SK-N-SH (cell line): Measurements from ENCODE around the gene USP36. TPM values are rescaled to one million over a fixed set of nuclear protein-coding genes. Genes with fewer than 3 reads are reported as not detected.
A peak's percentile ranks its signal among the peaks of the same experiment; 100 is the strongest.

ENCODE experiments used
- CTCF ChIA-PET: fragments of 300-600, 350-600 bp; formaldehyde crosslinking; extraction: SDS; loops from one replicate; lab custom pipeline; 2021; lab: Yijun Ruan, JAX
- POLR2A ChIA-PET: fragments of 350-600 bp; sonication (Branson Sonifier 250); formaldehyde crosslinking; extraction: SDS; loops from one replicate; lab custom pipeline; 2020; ENCODE audit warnings: antibody characterized with exemption, inconsistent platforms; lab: Yijun Ruan, JAX
- DNase-seq: peaks from one replicate; pipeline ENCODE4 v3.0.0; 2012
- H2AFZ ChIP-seq: fragments of 200-600 bp; sonication (generic); 2 replicates; pipeline ENCODE4 v1.8.1; 2016; ENCODE audit warnings: antibody characterized with exemption, mild to moderate bottlenecking, low read depth
- H3F3A ChIP-seq: fragments of 200-600 bp; sonication (generic); replicated peaks from 2 replicates; pipeline ENCODE3; 2016; ENCODE audit warnings: antibody characterized with exemption, mild to moderate bottlenecking; ENCODE audit not compliant: insufficient read depth
- H3K27ac ChIP-seq, 2 experiments: fragments of 200-500 bp in 1 of 2; fragments of 200-600 bp in 1 of 2; sonication (Bioruptor generic) in 1 of 2; sonication (generic), shearing (Covaris generic) in 1 of 2; 2 replicates each; pipeline versions ENCODE4 v1.5.1 to v1.6.1; 2014 to 2016; ENCODE audit warnings: low read depth in 2 of 2, inconsistent platforms in 1 of 2, low read length in 1 of 2, mild to moderate bottlenecking in 1 of 2, mixed read lengths in 1 of 2
- H3K27me3 ChIP-seq: fragments of 200-600 bp; sonication (generic), shearing (Covaris generic); 2 replicates; pipeline ENCODE4 v1.6.1; 2016; ENCODE audit warnings: mixed run types; ENCODE audit not compliant: insufficient read depth
- H3K36me3 ChIP-seq, 2 experiments: fragments of 200-500 bp in 1 of 2; fragments of 200-600 bp in 1 of 2; sonication (Bioruptor generic) in 1 of 2; sonication (generic) in 1 of 2; replicated peaks in 1 of 2; 2 replicates each; pipeline versions ENCODE3 to v1.5.1; 2014 to 2016; ENCODE audit warnings: low read length in 1 of 2, mild to moderate bottlenecking in 1 of 2; ENCODE audit not compliant: insufficient read depth in 2 of 2, control insufficient read depth in 1 of 2
- H3K4me1 ChIP-seq, 2 experiments: fragments of 200-500 bp in 1 of 2; fragments of 200-600 bp in 1 of 2; sonication (Bioruptor generic) in 1 of 2; sonication (generic), shearing (Covaris generic) in 1 of 2; 2 replicates each; pipeline versions ENCODE4 v1.5.1 to v1.6.1; 2014 to 2016; ENCODE audit warnings: low read depth in 1 of 2, low read length in 1 of 2, mixed run types in 1 of 2; ENCODE audit not compliant: insufficient read depth in 2 of 2, control insufficient read depth in 1 of 2
- H3K4me2 ChIP-seq: fragments of 200-600 bp; sonication (generic), shearing (Covaris generic); 2 replicates; pipeline ENCODE4 v1.6.1; 2017; ENCODE audit warnings: mixed run types
- H3K4me3 ChIP-seq, 2 experiments: fragments of 200-500 bp in 1 of 2; fragments of 200-600 bp in 1 of 2; sonication (Bioruptor generic) in 1 of 2; sonication (generic), shearing (Covaris generic) in 1 of 2; 2 replicates each; pipeline versions ENCODE4 v1.5.1 to v1.8.1; 2014 to 2016; ENCODE audit warnings: low read depth in 2 of 2, inconsistent platforms in 1 of 2, low read length in 1 of 2, mild to moderate bottlenecking in 1 of 2, mixed read lengths in 1 of 2, moderate library complexity in 1 of 2
- H3K79me2 ChIP-seq: fragments of 200-600 bp; sonication (generic); 2 replicates; pipeline ENCODE4 v1.8.1; 2017; ENCODE audit warnings: mild to moderate bottlenecking; ENCODE audit not compliant: insufficient read depth
- H3K9ac ChIP-seq: fragments of 200-600 bp; sonication (generic); 2 replicates; pipeline ENCODE4 v1.6.1; 2017; ENCODE audit warnings: mixed run types
- H3K9me2 ChIP-seq: fragments of 200-600 bp; sonication (generic); 2 replicates; pipeline ENCODE4 v1.6.1; 2017; ENCODE audit warnings: mixed run types
- H3K9me3 ChIP-seq: fragments of 200-600 bp; sonication (generic); 2 replicates; pipeline ENCODE4 v1.6.1; 2017; ENCODE audit warnings: mixed run types, mild to moderate bottlenecking, moderate library complexity
- H4K20me1 ChIP-seq: fragments of 200-600 bp; sonication (generic); 2 replicates; pipeline ENCODE4 v1.6.1; 2017; ENCODE audit warnings: mild to moderate bottlenecking, mixed run types; ENCODE audit not compliant: insufficient read depth
- CHD2 ChIP-seq: fragments of 150-350 bp; IDR thresholded peaks from 2 replicates; pipeline ENCODE4 v1.6.1; 2018; ENCODE audit warnings: low read length; ENCODE audit not compliant: partially characterized antibody
- FOSL2 ChIP-seq: IDR thresholded peaks from 2 replicates; pipeline ENCODE4 v1.4.0; 2012; ENCODE audit warnings: low read depth, mild to moderate bottlenecking, moderate library complexity, borderline replicate concordance
- FOXM1 ChIP-seq: IDR thresholded peaks from 2 replicates; pipeline ENCODE4 v1.4.0; 2012; ENCODE audit warnings: low read depth, mild to moderate bottlenecking
- JUND ChIP-seq: IDR thresholded peaks from 2 replicates; pipeline ENCODE4 v1.4.0; 2012
- MEF2A ChIP-seq: IDR thresholded peaks from 2 replicates; pipeline ENCODE4 v1.4.0; 2012; ENCODE audit warnings: low read depth, borderline replicate concordance
- MXI1 ChIP-seq: IDR thresholded peaks from 2 replicates; pipeline ENCODE4 v1.6.1; 2012; ENCODE audit warnings: mild to moderate bottlenecking, low read depth, low read length, improper control_type of control experiment
- NFIC ChIP-seq: IDR thresholded peaks from 2 replicates; pipeline ENCODE4 v1.4.0; 2012; ENCODE audit warnings: borderline replicate concordance
- NRF1 ChIP-seq: IDR thresholded peaks from 2 replicates; pipeline ENCODE4 v1.6.1; 2012; ENCODE audit warnings: low read depth, mild to moderate bottlenecking, low read length
- PBX3 ChIP-seq: IDR thresholded peaks from 2 replicates; pipeline ENCODE4; 2012
- POLR2AphosphoS5 ChIP-seq: IDR thresholded peaks from 2 replicates; pipeline ENCODE4 v1.6.1; 2012; ENCODE audit warnings: low read depth, low read length
- RFX5 ChIP-seq: IDR thresholded peaks from 2 replicates; pipeline ENCODE4 v1.6.1; 2012; ENCODE audit warnings: mild to moderate bottlenecking, improper control_type of control experiment, low read length
- RXRA ChIP-seq: IDR thresholded peaks from 2 replicates; pipeline ENCODE4 v1.4.0; 2012; ENCODE audit warnings: low read depth, mild to moderate bottlenecking, borderline replicate concordance
- SIN3A ChIP-seq: IDR thresholded peaks from 2 replicates; pipeline ENCODE4 v1.6.1; 2012; ENCODE audit warnings: low read depth, mild to moderate bottlenecking, low read length, moderate library complexity, borderline replicate concordance
- SMC3 ChIP-seq: IDR thresholded peaks from 2 replicates; pipeline ENCODE4 v1.6.1; 2012; ENCODE audit warnings: low read depth, low read length, improper control_type of control experiment
- TCF12 ChIP-seq: IDR thresholded peaks from 2 replicates; pipeline ENCODE4 v1.4.0; 2012
- TEAD4 ChIP-seq: IDR thresholded peaks from 2 replicates; pipeline ENCODE4 v1.4.0; 2012; ENCODE audit warnings: mild to moderate bottlenecking, borderline replicate concordance; ENCODE audit not compliant: insufficient read depth
- USF1 ChIP-seq: IDR thresholded peaks from 2 replicates; pipeline ENCODE4 v1.4.0; 2012; ENCODE audit warnings: low read depth, borderline replicate concordance
- YY1 ChIP-seq: IDR thresholded peaks from 2 replicates; pipeline ENCODE4 v1.4.0; 2012; ENCODE audit warnings: low read depth, mild to moderate bottlenecking
- WGBS: methylation state at CpG from one replicate; pipeline ENCODE4 v1.1.6; 2017; ENCODE audit warnings: low lambda C conversion rate; 5-methylcytosine and 5-hydroxymethylcytosine counted together
- polyA plus RNA-seq, 3 experiments: library from polyadenylated mRNA; depleted of rRNA; stranded (reverse); fragments of >200 nt; gene quantifications; 2 replicates each; pipeline ENCODE4 v1.2.3, GENCODE V29; 2012
- TF ChIP-seq, protein P1 (sequence below): fragments of 200-600 bp; sonication (generic); IDR thresholded peaks from 2 replicates; pipeline ENCODE4 v1.6.1; 2017; ENCODE audit warnings: antibody characterized with exemption, mild to moderate bottlenecking, moderate library complexity

The USP36 gene
- polyA plus RNA-seq, 1 of the 3 experiments (the other 2 are of a cell fraction): 34.6 TPM

GRCh38 chr17:78822552-78822951, 18.1 kb downstream of the USP36 start (continued):
- TF ChIP-seq POLR2AphosphoS5 (peak; percentile 79; the same call in 1 of the 2 replicates), CHD2 (peak; percentile 7)

DNA sequence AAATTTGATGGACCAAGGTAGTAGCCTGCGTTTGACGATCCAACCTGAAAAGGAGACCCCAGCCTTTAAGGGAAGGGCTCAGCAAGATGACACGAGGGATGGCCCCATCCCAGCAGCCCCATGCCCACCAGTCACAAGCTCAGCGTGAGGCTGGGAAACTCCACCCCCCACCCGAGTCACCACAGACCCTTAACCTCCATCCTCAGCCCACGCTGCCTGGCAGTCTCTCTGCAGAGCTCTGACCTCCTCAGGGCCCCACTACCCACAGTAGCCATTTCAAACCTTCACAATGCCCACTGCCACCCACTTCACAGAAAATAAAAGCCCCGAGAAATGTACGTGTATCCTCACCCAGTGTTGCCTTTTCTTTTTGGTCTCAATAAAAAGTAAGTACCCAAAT, 18.7 kb downstream of the USP36 start:
- H3F3A ChIP-seq: peaks cover 27% of the 10 kb centered on the region
- no peaks in the 10 kb centered on the region for H3K9me3 ChIP-seq
- H3K9me2 ChIP-seq: no peaks in the 10 kb centered on the region
- TF ChIP-seq, protein P1, sequence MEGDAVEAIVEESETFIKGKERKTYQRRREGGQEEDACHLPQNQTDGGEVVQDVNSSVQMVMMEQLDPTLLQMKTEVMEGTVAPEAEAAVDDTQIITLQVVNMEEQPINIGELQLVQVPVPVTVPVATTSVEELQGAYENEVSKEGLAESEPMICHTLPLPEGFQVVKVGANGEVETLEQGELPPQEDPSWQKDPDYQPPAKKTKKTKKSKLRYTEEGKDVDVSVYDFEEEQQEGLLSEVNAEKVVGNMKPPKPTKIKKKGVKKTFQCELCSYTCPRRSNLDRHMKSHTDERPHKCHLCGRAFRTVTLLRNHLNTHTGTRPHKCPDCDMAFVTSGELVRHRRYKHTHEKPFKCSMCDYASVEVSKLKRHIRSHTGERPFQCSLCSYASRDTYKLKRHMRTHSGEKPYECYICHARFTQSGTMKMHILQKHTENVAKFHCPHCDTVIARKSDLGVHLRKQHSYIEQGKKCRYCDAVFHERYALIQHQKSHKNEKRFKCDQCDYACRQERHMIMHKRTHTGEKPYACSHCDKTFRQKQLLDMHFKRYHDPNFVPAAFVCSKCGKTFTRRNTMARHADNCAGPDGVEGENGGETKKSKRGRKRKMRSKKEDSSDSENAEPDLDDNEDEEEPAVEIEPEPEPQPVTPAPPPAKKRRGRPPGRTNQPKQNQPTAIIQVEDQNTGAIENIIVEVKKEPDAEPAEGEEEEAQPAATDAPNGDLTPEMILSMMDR: no peak
- TF ChIP-seq TEAD4 (no peak), CHD2 (no peak), MEF2A (no peak), FOXM1 (no peak), SMC3 (no peak), YY1 (no peak), SIN3A (no peak), USF1 (no peak), TCF12 (no peak), FOSL2 (no peak)
- H3K4me2 ChIP-seq: peak overlapping the region; percentile 18; the same call in 1 of the 2 replicates
- no peaks in the 10 kb centered on the region for H3K27me3 ChIP-seq
- POLR2A ChIA-PET: no interaction called here
- DNase-seq: no peak
- H3K79me2 ChIP-seq: peaks cover 41% of the 10 kb centered on the region
- no peak overlapping the region for H3K9ac ChIP-seq
- no peak overlapping the region for H3K4me3 ChIP-seq
- peaks cover 12% of the 10 kb centered on the region; the same call in 1 of the 2 replicates for H4K20me1 ChIP-seq
- peaks cover 22 to 23% of the 10 kb centered on the region in 2 experiments; a peak in 3 of 4 replicates for H3K4me1 ChIP-seq
- WGBS: 96% methylated on average over 8 of the region's 8 CpGs
- CTCF ChIA-PET: interaction anchor here (0.6 to 2.5 kb wide), 8 partner anchors 18 to 325 kb away, joined by 3 to 9 read pairs (median 4); no protein-coding TSS in a partner anchor
- H2AFZ ChIP-seq: no peak overlapping the region
- H3K36me3 ChIP-seq: peaks cover 57 to 74% of the 10 kb centered on the region in 2 experiments
- H3K27ac ChIP-seq: peak overlapping the region; percentile 71 to 82

DNA sequence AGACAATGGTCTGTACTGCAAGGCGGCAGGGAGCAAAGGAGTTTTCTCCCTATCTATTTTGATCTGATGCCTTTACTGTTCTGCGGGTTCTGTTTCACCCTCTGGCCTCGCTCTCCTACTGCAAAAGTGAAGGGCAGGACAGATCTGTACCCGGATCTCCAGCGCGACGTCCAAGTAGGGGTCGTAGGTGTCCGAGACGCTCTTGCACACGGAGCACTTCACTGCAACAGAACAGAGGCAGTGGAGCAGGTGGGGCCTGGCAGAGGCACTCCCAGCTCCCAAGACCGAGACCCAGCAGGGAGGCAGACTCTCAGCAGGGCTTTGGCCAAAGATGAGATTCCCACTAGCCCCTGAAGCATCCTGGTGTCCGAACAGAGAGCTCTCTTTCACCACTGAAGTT, 19.8 kb downstream of the USP36 start:
- Histone ChIP-seq H3K4me2 (no peak overlapping the region), H2AFZ (no peak overlapping the region), H3K9ac (no peak overlapping the region), H3K27ac (peak overlapping the region in 1 of 2 experiments; percentile 7; a peak in 1 of 4 replicates), H4K20me1 (peaks cover 12% of the 10 kb centered on the region; the same call in 1 of the 2 replicates), H3K36me3 (peaks cover 69 to 72% of the 10 kb centered on the region in 2 experiments), H3F3A (peaks cover 32% of the 10 kb centered on the region), H3K79me2 (peaks cover 40% of the 10 kb centered on the region), H3K4me3 (no peak overlapping the region), H3K9me3 (no peaks in the 10 kb centered on the region), H3K9me2 (no peaks in the 10 kb centered on the region), H3K4me1 (peaks cover 22 to 23% of the 10 kb centered on the region in 2 experiments; a peak in 3 of 4 replicates), H3K27me3 (no peaks in the 10 kb centered on the region)
- ChIA-PET CTCF (interaction anchor here (0.7 to 3.1 kb wide), 7 partner anchors 21 to 393 kb away, joined by 3 to 7 read pairs (median 3); no protein-coding TSS in a partner anchor), POLR2A (no interaction called here)
- no peak for DNase-seq
- 92% methylated on average over 13 of the region's 13 CpGs for WGBS
- TF ChIP-seq RXRA: no peak
- no peak for TF ChIP-seq NFIC
- TF ChIP-seq, protein P1: no peak
- TF ChIP-seq CHD2: no peak
- no peak for TF ChIP-seq JUND
- TF ChIP-seq FOXM1: no peak
- TF ChIP-seq USF1: no peak
- no peak for TF ChIP-seq TEAD4
- TF ChIP-seq SMC3: no peak
- no peak for TF ChIP-seq NRF1
- no peak for TF ChIP-seq PBX3
- no peak for TF ChIP-seq MXI1
- TF ChIP-seq RFX5: no peak
